DMS 273 (cell line): Measurements from ENCODE around the gene SLC24A4.
"Not testable (repeated sequence)": the region's sequence is repeated elsewhere in the genome, so short reads cannot be mapped to it uniquely, and the experiment has no call there.

Source experiments
- DNase-seq: peaks from one replicate; lab custom pipeline; 2025; ENCODE audit not compliant: unreplicated experiment; lab: John Stamatoyannopoulos, UW

SLC24A4 gene

DNA sequence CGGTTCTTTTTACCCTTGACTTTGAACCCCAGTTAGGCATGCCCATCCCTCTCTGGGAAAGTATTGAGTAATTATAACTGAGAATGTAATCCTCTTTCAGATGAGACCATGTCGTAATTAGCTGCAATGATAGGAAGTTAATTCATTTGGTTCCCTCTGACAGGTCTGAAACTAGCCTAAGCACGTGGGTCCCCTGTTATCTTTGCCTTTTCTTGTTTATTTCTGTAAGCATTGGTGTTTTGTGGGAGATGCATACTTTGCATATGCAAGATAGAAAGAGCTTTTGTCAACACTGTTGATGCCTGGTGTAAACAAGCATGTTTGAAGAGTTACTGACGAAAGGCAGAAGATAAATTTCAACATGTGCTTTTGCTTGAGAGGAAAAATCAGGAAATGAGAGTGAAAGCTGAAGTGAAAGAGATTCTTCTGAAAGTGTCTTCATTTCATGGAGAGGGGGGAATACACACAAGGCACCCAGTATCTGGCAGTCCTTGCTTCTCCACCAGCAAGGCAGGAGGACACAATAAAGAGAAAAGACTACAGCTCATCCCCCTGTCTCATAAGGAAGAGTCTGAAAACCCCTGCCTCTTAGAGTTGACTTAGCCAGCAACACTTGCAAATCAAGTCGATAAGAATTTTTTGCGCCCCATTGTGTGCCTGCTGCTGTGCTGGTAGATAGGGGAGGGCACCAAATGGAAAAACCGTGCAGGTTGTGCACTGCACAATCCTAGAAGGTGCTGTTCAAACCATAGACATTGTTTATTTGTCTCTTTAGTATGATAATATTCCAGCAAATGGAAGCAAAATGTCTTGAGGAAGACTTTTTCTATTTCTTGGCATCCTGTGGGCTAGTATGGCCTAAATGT is 77.8 kb downstream of the SLC24A4 start:
- no peak for DNase-seq

DNA sequence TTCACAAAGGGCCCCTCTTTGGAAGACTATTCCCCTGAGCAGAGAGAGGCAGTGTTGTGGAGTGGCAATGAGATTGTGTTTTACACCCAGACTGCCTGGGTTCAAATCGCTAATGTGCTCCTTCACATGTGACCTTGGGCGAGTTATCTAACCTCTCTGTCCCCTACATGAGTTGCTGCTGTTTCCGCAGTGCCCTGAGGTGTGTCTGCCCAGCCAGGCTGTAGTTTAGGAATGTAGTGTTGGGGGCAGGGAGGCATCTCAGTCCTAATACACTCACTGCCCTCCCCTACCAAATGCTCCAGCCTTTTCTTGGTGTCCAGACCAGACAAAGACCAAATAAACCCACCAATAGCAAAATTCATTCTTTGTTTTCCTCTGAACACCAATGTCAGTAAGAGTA is 78.6 kb downstream of the SLC24A4 start:
- no peak for DNase-seq

DNA sequence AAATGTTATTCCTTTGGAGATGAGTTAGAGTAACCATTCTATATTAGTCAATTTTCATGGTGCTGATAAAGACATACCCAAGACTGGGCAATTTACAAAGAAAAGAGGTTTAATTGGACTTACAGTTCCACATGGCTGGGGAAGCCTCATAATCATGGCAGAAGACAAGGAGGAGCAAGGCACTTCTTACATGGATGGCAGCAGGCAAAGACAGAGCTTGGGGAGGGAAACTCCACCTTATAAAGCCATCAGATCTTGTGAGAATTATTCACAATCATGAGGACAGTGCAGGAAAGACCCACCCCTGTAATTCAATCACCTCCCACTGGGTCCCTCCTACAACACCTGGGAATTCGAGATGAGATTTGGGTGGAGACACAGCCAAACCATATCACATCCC is 79.5 kb downstream of the SLC24A4 start:
- DNase-seq: not testable (repeated sequence)

DNA sequence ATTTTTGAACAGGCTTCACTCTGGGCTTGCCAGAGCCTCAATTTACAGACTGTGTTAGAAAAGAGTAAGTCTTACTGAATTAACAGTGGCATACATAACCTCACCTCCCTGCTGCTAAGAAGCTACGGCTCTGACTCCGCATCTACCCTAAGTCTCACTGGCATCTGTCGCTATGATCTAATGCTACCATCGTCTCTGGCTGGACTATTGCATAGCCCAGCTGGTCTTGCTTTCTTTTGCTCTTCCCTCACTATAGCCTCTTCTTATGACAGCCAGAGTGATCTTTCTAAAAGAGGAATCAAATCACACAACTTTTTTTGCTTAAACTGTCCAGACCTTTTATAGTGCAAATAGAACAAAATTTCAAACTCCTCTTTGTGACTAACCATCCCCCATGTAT is 81.1 kb downstream of the SLC24A4 start:
- DNase-seq: peak; percentile 87

DNA sequence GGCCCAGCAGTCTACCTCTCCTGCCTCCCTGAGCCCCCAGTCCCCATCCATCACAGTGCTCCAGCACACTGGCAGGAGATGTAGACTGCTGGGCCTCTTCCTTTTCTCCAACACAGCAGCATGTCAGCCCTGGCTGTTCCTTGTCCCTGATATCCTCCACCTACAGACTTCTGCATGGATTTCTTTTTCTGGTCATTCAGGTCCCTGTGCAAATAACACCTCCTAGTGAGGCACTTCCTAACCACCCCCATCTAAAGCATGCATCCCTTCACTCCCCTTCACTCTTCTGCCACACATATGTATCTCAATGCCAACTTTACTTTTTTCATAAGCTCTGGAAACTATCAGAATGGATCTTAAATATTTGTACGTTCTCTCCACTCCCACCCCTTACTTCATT is 81.5 kb downstream of the SLC24A4 start:
- no peak for DNase-seq

DNA sequence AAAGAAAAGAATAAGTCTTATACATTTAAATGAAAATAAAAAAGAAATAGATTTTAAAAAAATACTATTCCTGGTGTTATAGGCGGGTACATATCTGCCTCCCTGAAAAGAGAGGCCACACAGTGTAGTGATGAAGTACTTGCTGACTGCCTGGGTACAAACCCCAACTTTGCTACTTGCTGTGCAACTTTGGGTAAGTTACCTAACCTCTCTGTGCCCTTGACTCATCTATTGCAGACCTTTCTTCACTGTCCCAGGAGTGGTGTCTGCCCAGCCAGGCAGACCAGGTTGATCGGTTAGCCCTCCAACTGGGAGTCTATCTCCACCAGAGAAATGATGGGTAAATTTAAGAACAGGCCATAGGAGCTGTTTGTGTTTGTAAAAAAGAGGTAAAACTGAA is 82.0 kb downstream of the SLC24A4 start:
- DNase-seq: no peak

DNA sequence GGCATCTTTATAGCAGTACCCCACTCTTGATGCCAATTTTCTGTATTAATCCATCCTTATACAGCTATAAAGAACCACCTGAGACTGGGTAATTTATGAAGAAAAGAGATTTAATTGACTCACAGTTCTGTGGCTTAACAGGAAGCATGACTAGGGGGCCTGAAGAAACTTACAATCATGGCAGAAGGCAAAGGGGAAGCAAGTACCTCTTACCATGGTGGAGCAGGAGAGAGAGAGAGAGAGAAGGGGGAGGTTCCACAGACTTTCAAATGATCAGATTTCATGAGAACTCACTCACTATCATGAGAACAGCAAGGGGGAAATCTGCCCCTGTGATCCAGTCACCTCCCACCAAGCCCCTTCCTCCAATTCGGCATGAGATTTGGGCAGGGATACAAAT is 84.4 kb downstream of the SLC24A4 start:
- DNase-seq: no peak

DNA sequence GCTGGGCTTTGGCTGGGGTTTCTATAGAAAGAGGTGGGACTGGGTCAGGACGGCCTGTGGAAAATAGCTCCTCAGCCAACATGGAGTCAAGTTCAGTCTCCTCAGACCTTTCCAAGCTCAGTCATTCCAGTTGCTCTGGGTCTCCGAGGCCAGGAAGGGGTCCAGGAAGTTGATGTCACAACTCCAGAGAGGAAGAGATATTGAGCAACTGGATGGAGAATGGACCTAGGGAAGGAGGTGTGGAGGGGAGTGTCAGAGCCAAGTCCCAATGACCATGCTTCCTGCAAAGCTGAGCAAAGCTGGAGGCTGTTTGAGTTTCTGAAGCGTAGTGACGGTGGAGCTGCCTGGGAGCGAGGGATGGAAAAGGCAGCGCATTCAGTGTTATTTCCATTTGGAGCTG is 86.1 kb downstream of the SLC24A4 start:
- DNase-seq: no peak

DNA sequence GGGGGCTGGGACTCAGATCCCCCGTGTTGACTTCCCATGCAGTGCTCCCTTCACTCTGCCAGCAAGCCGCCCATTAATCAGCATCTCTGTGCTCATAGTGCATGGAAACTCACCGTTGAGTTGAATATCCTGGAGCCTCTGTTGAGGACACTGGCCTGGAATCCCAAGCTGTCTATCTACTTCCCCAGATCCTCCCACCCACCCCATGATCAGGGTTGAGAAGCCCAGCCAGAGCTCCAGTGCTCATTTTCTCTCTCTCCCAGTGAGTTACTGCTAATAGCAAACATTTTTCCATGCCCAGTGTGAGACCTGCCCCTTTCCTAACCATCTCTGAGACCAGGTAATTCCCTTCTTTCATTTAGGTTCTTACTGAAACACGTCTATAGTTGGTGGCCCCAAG is 88.2 kb downstream of the SLC24A4 start:
- no peak for DNase-seq

DNA sequence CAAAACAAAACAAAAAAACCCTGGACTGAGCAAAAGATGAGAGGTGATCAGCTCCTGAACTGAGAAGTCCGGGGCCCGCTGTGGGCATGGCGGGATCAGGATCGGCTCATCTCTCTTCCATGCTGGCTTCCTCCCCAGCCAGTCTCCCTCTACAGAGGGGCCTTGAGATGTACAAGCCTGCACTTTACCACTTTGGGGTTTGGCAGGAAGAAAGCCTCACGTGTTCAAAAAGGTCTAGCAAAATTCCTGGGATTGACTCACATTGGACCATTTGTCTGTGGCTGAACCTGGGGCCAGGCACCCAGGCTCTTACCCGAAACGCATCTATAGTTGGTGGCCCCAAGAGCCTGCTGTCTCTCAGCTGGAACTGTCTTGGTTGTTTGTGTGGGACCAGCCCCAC is 89.0 kb downstream of the SLC24A4 start:
- DNase-seq: no peak

DNA sequence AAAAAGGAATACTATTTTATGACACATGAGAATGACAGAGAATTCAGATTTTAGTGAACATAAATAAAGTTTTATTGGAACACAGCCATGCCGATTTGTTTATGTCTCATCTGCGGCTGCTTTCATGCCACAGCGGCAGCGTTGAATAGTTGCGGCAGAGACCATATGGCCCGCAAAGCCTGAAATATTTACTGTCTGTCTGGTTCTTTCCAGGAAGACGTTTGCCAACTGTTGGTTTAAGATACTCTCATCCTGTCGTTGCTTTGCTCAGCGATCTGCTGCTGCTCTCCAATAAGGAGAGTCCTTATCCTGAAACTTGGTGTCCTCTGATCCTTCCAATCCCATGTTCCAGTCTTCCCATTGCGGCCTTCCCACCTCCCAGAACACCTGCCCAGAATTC is 89.9 kb downstream of the SLC24A4 start:
- peak; percentile 84 for DNase-seq

DNA sequence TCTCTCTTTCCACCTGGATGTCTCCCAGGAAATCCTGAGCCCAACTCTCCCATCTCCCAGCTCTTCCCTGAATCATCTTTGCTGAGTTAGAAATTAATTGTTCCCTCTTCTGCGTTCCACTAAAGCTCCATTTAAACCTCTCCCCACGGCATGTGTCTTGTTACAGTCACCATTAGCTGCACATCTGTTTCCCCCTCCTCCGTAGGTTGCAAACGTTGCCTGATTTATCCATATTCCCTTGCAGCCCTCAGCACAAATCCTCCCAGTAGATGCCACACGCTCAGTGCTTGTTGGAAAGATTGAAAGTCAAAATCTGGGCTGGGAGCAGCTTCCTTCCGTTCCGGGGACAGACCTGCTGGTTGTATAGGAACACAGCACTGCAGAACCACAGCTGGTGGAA is 90.4 kb downstream of the SLC24A4 start:
- DNase-seq: peak; percentile 77

DNA sequence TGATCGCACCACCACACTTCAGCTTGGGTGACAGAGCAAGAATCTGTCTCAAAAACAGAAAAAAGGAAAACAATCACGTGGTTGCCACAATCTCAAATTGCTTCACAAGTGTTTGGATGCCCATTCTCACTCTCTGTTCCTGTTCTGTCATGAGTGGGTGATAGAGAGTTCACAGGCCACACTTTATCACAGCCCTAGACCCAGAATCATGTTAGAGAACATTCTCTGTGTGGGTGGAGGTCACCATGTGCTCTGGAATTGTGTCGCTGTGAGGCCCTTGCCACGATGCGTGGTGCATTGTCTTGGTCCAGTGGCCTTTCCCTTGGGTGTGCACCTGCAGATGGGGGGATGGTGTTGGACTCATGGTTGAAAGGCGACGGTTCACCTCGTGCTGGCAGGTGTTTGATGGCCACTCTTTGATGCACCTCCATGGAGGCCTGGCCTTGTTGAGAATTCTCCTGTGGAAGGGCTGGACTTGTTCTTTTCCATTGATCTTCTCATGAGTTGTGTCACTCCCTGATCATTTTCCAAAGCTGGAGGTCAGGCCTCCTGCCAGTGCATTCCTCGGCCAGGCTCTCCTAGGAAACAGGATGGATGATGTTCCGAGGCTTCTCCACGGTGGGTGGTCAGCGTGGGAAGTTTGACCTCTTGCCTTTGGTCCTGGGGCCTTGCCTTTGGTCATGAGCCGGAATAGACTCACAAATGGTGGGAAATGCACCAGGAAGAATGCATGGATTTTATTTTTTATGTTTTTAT is 91.9 kb downstream of the SLC24A4 start:
- DNase-seq: no peak

DNA sequence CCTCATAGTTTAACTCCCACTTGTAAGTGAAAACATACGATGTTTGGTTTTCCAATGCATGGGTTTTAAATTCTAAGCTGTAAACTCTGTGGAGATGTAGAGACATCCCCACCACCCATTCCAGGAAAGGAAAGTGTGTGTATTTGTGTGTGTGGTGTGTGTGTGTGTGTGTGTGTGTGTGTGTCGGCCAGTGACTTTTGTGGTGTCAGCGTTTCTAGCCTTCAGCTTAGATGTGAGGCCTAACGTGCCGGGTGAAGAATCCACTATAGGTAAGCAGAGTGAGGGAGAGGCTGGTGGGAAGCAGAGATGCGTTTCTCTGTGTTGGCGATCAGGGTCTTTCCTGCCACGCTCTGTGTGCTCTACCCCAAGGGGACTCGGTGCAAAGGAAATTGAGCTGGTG is 93.0 kb downstream of the SLC24A4 start:
- no peak for DNase-seq

DNA sequence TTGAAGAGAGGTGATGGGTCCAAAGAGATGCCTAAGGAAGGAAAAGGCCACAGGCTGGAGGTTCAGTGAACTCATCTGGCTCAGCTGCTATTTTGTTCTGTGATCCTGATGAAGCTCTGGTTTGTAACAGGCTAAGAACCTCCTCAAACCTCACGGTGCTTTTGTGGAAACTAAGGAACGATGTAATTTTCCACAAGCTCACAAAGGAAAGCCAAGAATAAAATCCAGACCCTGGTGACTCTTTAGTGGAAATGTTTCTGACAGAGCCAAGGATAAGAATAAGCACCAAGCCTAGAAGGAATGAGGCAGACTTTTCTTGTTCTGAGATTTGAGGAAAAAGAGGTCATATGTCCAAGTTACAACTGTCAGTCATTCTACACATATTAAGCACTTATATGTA is 93.6 kb downstream of the SLC24A4 start:
- DNase-seq: no peak

DNA sequence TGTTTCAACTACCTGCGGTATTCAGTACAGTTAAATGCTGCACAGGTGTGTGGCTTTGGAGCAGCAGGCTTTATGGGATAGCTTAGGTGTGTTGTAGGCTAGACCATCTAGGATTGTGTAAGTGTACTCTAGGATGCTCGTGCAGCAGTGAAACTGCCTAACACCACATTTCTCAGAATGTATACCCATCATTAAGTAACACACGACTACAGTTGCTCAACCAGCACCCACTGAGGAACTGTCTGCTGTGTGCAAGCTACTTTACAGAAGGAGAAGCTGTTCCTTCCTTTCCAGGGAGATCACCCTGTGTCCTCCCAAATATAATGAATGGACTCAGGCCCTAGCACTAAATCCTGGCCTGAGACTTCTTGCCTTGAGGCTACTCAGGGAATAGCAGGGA is 94.8 kb downstream of the SLC24A4 start:
- DNase-seq: no peak

DNA sequence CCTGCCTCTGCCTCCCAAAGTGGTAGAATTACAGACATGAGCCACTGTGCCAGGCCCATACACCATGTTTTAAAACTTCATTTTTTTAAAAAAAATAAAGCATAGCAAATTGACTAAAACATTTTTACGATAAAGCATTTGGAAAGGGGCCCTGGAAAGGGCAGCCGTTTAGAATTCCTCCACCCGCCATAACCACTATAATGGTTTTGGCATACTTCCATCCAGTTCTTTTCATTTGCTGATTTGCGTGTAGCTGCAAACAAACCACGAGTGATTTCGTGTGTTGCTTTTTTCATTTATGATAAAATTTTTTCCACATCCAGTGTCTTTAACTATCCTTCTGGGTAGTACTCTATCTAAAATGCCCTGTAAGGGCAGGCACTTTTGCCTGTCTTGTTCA is 98.8 kb downstream of the SLC24A4 start:
- no peak for DNase-seq

DNA sequence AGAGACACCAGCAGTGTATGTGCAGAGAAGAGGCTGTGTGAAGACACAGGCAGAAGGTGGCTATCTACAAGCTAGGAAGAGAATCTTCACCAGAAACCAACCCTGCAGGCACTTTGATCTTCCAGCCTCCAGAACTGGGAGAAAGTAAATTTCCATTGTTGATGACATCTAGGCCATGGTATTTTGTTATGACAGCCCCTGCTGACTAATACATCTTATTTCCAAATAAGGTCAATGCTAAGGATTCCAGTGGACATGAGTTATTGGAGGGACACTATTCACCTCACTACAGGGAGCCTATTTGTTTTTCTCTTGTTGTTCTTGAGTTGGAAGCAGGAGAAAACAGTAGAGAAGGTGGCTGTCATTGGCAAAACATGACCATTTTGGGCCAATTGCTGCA is 102.1 kb downstream of the SLC24A4 start:
- no peak for DNase-seq

DNA sequence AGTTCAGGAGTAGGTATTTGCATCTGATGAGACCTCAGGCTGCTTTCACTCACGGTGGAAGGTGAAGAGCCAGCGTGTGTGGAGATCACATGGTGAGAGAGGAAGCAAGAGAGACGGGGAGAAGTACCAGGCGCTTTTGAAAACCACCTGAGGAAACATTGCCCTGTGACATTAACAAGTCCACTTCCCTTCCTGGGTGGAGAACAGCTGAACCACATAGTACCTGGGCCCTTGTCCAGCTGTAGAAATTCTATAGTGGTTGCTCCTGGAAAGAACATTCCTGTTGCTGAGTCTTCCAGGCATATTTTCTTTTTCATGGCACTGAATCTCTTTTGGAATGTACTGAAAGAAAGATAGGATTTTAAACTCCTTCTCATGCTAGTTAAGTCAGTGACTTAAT is 103.3 kb downstream of the SLC24A4 start:
- no peak for DNase-seq

DNA sequence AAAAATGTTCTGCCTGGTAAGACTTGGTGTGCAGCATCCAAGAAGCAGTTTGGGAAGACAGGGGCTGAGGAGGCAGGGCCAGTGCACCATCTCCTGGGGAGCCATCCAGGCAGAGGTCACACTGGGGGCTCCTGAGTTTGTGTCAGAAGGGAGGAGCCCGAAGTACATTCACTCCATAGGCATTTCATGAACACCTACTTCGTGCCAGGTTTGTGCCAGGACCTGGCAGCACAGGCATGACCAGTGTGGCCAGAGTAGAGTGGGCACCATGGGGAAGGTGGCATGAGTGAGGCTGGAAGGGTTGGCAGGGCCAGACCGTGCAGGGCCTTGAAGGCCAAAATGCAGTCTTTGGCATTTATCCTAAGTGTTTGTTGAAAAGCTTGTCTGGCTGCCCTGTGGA is 104.1 kb downstream of the SLC24A4 start:
- no peak for DNase-seq

DNA sequence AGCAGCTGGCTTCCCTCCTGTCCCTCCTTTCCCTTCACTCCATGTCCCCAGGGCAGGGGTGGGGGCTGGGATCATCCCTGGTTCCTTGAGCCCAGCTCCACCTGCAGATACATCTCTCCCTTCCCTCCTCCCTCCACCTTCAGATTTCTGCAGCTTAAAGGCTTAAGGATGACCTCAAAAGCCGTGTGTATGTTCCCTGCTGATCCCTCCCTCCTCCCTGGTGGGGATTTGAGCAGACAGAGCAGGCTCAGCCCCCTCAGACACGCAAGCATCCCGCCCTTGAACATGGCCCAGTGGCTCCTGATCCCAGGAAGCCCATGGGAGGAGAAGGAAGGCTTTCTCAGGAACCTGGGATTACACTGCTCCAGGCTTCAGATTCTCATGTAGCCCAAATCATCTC is 107.7 kb downstream of the SLC24A4 start:
- DNase-seq: no peak

DNA sequence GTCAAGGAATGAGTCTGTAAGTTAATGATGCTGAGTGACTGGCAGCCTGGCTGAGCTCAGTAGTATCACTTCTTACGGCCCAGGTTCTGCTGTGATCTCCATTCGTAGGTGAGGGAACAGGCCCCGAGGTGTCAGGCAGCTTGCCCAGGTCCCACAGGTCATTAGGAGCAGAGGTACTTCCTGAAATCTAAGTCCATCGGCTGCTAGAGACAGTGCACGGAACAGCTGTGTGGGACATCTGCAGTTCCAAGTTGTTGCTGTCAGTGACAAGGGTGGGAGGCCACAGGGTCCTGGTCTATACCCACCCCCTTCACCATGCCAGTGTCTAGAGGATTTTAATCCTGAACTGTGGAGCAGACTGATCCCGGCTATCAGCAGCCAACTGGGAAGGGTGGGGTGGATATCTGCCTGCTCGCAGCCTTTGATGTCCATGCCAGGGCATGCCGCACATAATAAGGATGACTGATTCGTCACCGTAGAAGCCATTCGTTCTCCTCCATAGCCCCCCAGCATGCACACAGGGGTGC is 108.3 kb downstream of the SLC24A4 start:
- no peak for DNase-seq
